HepG2 (cell line): ENCODE results near the gene H3-3A. TPM values are rescaled to one million over a fixed set of nuclear protein-coding genes. Genes with fewer than 3 reads are reported as not detected.

Source experiments
- ELF1 ChIP-seq: sonication (generic); formaldehyde crosslinking; IDR thresholded peaks from 2 replicates; pipeline ENCODE4 v1.4.0; 2020; ENCODE audit warnings: missing genetic modification reagents
- FOXA3 ChIP-seq: IDR thresholded peaks from 2 replicates; pipeline ENCODE4 v1.6.1; 2016; ENCODE audit warnings: missing genetic modification reagents, missing compliant biosample characterization
- HDAC2 ChIP-seq: sonication (generic); formaldehyde crosslinking; IDR thresholded peaks from 2 replicates; pipeline ENCODE4 v1.4.0; 2020; ENCODE audit warnings: missing genetic modification reagents
- HOXA9 ChIP-seq: sonication (generic); formaldehyde crosslinking; IDR thresholded peaks from 2 replicates; pipeline ENCODE4 v1.8.1; 2022; ENCODE audit warnings: missing genetic modification reagents, mild to moderate bottlenecking, moderate library complexity, borderline replicate concordance
- MAFK ChIP-seq, 2 experiments: IDR thresholded peaks in 1 of 2; conservative IDR thresholded peaks in 1 of 2; 2 replicates each; pipeline ENCODE4 v1.6.1; 2011; ENCODE audit warnings: improper control_type of control experiment in 2 of 2, low read length in 2 of 2
- NFYB ChIP-seq: sonication (generic); formaldehyde crosslinking; IDR thresholded peaks from 2 replicates; pipeline ENCODE4 v1.4.0; 2020; ENCODE audit warnings: missing genetic modification reagents
- PCBP1 ChIP-seq: fragments of 200-400 bp; formaldehyde crosslinking; IDR thresholded peaks from 2 replicates; pipeline ENCODE4 v1.6.1; 2017; ENCODE audit warnings: mild to moderate bottlenecking, low read depth, low read length, borderline replicate concordance
- REPIN1 ChIP-seq: sonication (generic); formaldehyde crosslinking; IDR thresholded peaks from 2 replicates; pipeline ENCODE4 v1.8.0; 2022; ENCODE audit warnings: missing genetic modification reagents, low read depth, mild to moderate bottlenecking, borderline replicate concordance
- SP4 ChIP-seq: sonication (generic); formaldehyde crosslinking; IDR thresholded peaks from 2 replicates; pipeline ENCODE4 v1.8.1; 2023; ENCODE audit warnings: mild to moderate bottlenecking, missing genetic modification reagents
- TARDBP ChIP-seq: sonication (generic); formaldehyde crosslinking; IDR thresholded peaks from 2 replicates; pipeline ENCODE4 v1.8.0; 2022; ENCODE audit warnings: mild to moderate bottlenecking, missing genetic modification reagents
- TERF1 ChIP-seq: sonication (generic); formaldehyde crosslinking; IDR thresholded peaks from 2 replicates; pipeline ENCODE4 v1.8.0; 2022; ENCODE audit warnings: mild to moderate bottlenecking, missing genetic modification reagents, moderate library complexity
- ZNF414 ChIP-seq: sonication (generic); formaldehyde crosslinking; IDR thresholded peaks from 2 replicates; pipeline ENCODE4 v1.5.0; 2020; ENCODE audit warnings: missing genetic modification reagents
- polyA plus RNA-seq, 8 experiments: library from polyadenylated mRNA; depleted of rRNA in 3 of 8; stranded (reverse) in 7 of 8; unstranded in 1 of 8; fragments of >200 nt; fragmentation: Illumina TruSeq in 4 of 8; extraction: Trizol in 4 of 8; gene quantifications; 2 replicates each; pipeline versions ENCODE4 v1.2.1 to v1.2.3, GENCODE V29; 2011 to 2016; ENCODE audit warnings: low read depth in 4 of 8, missing spikeins in 1 of 8, mixed read lengths in 1 of 8; ENCODE audit not compliant: insufficient read depth in 1 of 8
- total RNA-seq, 5 experiments: library from RNA; depleted of rRNA; stranded (reverse); fragments of >200 nt; fragmentation: Illumina TruSeq; extraction: Trizol; gene quantifications; 2 replicates each; pipeline ENCODE4 v1.2.3, GENCODE V29; 2016; ENCODE audit warnings: low read depth in 1 of 5
- TF ChIP-seq, protein P1 (sequence below), 2 experiments: sonication (generic) in 1 of 2; formaldehyde crosslinking in 1 of 2; IDR thresholded peaks; 2 replicates each; pipeline versions ENCODE4 v1.5.1 to v1.6.1; 2011 to 2020; ENCODE audit warnings: borderline replicate concordance in 1 of 2, low read depth in 1 of 2, low read length in 1 of 2, mild to moderate bottlenecking in 1 of 2, missing genetic modification reagents in 1 of 2, moderate library complexity in 1 of 2
- TF ChIP-seq, protein P2 (sequence below): sonication (generic); formaldehyde crosslinking; IDR thresholded peaks from 2 replicates; pipeline ENCODE4 v1.4.0; 2020; ENCODE audit warnings: missing genetic modification reagents
- TF ChIP-seq, protein P3 (sequence below): IDR thresholded peaks from 2 replicates; pipeline ENCODE4 v1.6.1; 2018; ENCODE audit warnings: missing genetic modification reagents, mild to moderate bottlenecking, missing compliant biosample characterization
- TF ChIP-seq, protein P4 (sequence below): sonication (generic); formaldehyde crosslinking; IDR thresholded peaks from 2 replicates; pipeline ENCODE4 v1.4.0; 2020; ENCODE audit warnings: missing genetic modification reagents
- TF ChIP-seq, protein P5 (sequence below): sonication (generic); formaldehyde crosslinking; IDR thresholded peaks from 2 replicates; pipeline ENCODE4 v1.5.0; 2020; ENCODE audit warnings: mild to moderate bottlenecking, missing genetic modification reagents

The H3-3A gene
- total and polyA plus RNA-seq, 2 of the 13 experiments (the other 11 are each of a cell fraction or from before 2014, with no cell fraction given) = 221 to 320 TPM

DNA sequence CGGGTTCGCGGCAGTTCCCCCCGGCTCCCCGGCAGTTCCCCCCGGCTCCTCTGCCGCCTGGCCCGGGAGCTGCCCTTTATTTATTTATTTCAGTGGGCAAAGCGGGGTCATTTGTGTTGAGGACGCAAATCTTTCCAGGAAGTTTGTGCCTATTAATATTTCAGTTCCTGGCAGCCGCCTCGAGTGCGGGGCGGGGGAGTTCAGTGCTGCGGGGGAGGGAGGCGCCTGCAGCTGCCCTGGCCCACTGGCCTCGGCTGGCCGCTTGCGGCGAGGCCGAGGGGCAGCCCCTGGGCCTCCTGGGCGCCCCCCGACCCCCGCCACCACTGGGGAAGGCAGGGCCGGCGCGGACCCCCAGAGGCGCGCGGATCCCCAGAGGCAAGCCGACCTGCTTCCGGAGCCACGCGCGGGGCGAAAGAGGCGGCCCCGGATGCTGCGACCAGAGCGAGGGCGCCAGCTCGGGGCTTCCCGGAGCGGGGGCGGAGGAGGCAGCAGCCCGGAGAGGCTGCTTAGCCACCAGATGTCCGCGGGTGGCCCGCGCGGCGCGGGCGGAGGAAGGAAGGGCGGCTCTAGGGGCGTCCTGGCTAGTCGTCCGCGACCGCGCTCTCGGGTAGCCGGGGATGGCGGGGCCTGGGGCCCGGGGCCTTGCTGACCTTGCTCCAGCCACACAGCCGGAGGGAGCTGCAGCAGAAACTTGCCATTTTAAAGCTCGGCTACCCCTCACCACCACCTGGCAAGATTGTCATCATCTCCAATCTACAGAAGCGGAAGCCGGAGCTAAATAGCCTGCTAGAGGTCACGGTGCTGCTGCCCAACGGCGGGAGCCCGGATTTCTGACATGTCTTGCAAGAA, 48.0 kb downstream of the H3-3A start (continued):
- TF ChIP-seq HDAC2 (CRISPR knock-in tag) (no peak), FOXA3 (CRISPR knock-in tag) (no peak), SP4 (CRISPR knock-in tag) (no peak), TARDBP (CRISPR knock-in tag) (no peak), TERF1 (CRISPR knock-in tag) (no peak), HOXA9 (no peak), ZNF414 (no peak), MAFK (conservative IDR thresholded peaks at IDR 0.05 in 1 of 2, IDR thresholded peaks at IDR 0.05 in 1 of 2; ENCODE audit: low read length in 2 of 2) (no peak), ELF1 (CRISPR knock-in tag) (no peak), REPIN1 (CRISPR knock-in tag) (no peak), NFYB (CRISPR knock-in tag) (no peak), PCBP1 (no peak)
- TF ChIP-seq, protein P1, sequence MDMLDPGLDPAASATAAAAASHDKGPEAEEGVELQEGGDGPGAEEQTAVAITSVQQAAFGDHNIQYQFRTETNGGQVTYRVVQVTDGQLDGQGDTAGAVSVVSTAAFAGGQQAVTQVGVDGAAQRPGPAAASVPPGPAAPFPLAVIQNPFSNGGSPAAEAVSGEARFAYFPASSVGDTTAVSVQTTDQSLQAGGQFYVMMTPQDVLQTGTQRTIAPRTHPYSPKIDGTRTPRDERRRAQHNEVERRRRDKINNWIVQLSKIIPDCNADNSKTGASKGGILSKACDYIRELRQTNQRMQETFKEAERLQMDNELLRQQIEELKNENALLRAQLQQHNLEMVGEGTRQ (IDR thresholded peaks at IDR 0.05; ENCODE audit: low read depth, low read length) = no peak
- TF ChIP-seq, protein P1 (CRISPR knock-in tag; IDR thresholded peaks at IDR 0.05; ENCODE audit: borderline replicate concordance) = no peak
- TF ChIP-seq, protein P2, sequence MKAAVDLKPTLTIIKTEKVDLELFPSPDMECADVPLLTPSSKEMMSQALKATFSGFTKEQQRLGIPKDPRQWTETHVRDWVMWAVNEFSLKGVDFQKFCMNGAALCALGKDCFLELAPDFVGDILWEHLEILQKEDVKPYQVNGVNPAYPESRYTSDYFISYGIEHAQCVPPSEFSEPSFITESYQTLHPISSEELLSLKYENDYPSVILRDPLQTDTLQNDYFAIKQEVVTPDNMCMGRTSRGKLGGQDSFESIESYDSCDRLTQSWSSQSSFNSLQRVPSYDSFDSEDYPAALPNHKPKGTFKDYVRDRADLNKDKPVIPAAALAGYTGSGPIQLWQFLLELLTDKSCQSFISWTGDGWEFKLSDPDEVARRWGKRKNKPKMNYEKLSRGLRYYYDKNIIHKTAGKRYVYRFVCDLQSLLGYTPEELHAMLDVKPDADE (CRISPR knock-in tag) = no peak
- TF ChIP-seq, protein P3, sequence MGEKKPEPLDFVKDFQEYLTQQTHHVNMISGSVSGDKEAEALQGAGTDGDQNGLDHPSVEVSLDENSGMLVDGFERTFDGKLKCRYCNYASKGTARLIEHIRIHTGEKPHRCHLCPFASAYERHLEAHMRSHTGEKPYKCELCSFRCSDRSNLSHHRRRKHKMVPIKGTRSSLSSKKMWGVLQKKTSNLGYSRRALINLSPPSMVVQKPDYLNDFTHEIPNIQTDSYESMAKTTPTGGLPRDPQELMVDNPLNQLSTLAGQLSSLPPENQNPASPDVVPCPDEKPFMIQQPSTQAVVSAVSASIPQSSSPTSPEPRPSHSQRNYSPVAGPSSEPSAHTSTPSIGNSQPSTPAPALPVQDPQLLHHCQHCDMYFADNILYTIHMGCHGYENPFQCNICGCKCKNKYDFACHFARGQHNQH (CRISPR knock-in tag) = no peak
- TF ChIP-seq, protein P4, sequence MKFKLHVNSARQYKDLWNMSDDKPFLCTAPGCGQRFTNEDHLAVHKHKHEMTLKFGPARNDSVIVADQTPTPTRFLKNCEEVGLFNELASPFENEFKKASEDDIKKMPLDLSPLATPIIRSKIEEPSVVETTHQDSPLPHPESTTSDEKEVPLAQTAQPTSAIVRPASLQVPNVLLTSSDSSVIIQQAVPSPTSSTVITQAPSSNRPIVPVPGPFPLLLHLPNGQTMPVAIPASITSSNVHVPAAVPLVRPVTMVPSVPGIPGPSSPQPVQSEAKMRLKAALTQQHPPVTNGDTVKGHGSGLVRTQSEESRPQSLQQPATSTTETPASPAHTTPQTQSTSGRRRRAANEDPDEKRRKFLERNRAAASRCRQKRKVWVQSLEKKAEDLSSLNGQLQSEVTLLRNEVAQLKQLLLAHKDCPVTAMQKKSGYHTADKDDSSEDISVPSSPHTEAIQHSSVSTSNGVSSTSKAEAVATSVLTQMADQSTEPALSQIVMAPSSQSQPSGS (CRISPR knock-in tag) = no peak
- TF ChIP-seq, protein P5, sequence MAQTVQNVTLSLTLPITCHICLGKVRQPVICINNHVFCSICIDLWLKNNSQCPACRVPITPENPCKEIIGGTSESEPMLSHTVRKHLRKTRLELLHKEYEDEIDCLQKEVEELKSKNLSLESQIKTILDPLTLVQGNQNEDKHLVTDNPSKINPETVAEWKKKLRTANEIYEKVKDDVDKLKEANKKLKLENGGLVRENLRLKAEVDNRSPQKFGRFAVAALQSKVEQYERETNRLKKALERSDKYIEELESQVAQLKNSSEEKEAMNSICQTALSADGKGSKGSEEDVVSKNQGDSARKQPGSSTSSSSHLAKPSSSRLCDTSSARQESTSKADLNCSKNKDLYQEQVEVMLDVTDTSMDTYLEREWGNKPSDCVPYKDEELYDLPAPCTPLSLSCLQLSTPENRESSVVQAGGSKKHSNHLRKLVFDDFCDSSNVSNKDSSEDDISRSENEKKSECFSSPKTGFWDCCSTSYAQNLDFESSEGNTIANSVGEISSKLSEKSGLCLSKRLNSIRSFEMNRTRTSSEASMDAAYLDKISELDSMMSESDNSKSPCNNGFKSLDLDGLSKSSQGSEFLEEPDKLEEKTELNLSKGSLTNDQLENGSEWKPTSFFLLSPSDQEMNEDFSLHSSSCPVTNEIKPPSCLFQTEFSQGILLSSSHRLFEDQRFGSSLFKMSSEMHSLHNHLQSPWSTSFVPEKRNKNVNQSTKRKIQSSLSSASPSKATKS (CRISPR knock-in tag) = no peak
